ENCODE results near the gene SGK1. TPM values are rescaled to one million over a fixed set of nuclear protein-coding genes. Genes with fewer than 3 reads are reported as not detected.

SGK1 gene
- polyA plus RNA-seq, 1 of the 3 experiments (the other 2 are of a cell fraction): 440 TPM

DNA sequence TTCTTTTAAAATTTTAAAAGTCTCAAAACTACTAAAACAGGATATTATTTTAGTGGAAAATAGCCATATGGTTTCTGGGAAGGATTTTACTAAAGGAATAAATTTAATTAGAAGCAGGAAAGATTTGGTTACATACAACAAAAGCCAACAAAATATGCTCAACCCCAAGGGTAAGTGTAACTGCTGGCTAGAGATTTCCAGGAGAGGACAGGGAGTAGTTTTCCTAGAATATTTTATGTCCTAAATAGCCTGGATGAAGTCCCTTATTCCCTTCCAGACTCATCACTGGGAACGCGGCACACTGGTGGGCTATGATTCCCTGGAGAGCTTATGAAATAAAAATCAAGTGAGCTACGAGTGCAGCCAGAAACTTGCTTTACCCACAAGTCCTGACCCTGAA, 66.6 kb downstream of the SGK1 start:
- Histone ChIP-seq H3K4me3 (ENCODE audit: low read depth in 2 of 2, low read length in 1 of 2) (no peak overlapping the region), H3F3A (replicated peaks; ENCODE audit: insufficient read depth) (no peaks in the 10 kb centered on the region), H3K9me3 (no peaks in the 10 kb centered on the region), H3K79me2 (ENCODE audit: insufficient read depth) (no peaks in the 10 kb centered on the region), H3K4me2 (no peak overlapping the region), H3K9me2 (no peaks in the 10 kb centered on the region), H3K9ac (no peak overlapping the region), H3K27me3 (ENCODE audit: insufficient read depth) (no peaks in the 10 kb centered on the region), H3K27ac (ENCODE audit: low read depth in 2 of 2, low read length in 1 of 2) (peak overlapping the region in 1 of 2 experiments; percentile 44; a peak in 1 of 4 replicates), H3K36me3 (replicated peaks in 1 of 2; ENCODE audit: control insufficient read depth in 1 of 2, insufficient read depth in 2 of 2, low read length in 1 of 2) (no peaks in the 10 kb centered on the region), H4K20me1 (ENCODE audit: insufficient read depth) (no peaks in the 10 kb centered on the region), H3K4me1 (ENCODE audit: control insufficient read depth in 1 of 2, insufficient read depth in 2 of 2, low read depth in 1 of 2, low read length in 1 of 2) (peaks cover 2 to 6% of the 10 kb centered on the region in 2 experiments; a peak in 2 of 4 replicates), H2AFZ (ENCODE audit: low read depth) (no peak overlapping the region)
- POLR2A ChIA-PET: no interaction called here
- CTCF ChIA-PET: no interaction called here
- no peak for DNase-seq
- TF ChIP-seq, protein P1, sequence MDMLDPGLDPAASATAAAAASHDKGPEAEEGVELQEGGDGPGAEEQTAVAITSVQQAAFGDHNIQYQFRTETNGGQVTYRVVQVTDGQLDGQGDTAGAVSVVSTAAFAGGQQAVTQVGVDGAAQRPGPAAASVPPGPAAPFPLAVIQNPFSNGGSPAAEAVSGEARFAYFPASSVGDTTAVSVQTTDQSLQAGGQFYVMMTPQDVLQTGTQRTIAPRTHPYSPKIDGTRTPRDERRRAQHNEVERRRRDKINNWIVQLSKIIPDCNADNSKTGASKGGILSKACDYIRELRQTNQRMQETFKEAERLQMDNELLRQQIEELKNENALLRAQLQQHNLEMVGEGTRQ (IDR thresholded peaks at IDR 0.05; ENCODE audit: borderline replicate concordance, low read depth, low read length): no peak
- no peak for TF ChIP-seq JUND (IDR thresholded peaks at IDR 0.05)
- TF ChIP-seq, protein P2, sequence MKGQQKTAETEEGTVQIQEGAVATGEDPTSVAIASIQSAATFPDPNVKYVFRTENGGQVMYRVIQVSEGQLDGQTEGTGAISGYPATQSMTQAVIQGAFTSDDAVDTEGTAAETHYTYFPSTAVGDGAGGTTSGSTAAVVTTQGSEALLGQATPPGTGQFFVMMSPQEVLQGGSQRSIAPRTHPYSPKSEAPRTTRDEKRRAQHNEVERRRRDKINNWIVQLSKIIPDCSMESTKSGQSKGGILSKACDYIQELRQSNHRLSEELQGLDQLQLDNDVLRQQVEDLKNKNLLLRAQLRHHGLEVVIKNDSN (IDR thresholded peaks at IDR 0.05; ENCODE audit: borderline replicate concordance, low read depth): no peak
- no peak for TF ChIP-seq NRF1 (IDR thresholded peaks at IDR 0.05; ENCODE audit: low read depth, low read length)
- TF ChIP-seq, protein P3, sequence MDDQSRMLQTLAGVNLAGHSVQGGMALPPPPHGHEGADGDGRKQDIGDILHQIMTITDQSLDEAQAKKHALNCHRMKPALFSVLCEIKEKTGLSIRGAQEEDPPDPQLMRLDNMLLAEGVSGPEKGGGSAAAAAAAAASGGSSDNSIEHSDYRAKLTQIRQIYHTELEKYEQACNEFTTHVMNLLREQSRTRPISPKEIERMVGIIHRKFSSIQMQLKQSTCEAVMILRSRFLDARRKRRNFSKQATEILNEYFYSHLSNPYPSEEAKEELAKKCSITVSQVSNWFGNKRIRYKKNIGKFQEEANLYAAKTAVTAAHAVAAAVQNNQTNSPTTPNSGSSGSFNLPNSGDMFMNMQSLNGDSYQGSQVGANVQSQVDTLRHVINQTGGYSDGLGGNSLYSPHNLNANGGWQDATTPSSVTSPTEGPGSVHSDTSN (IDR thresholded peaks at IDR 0.05): no peak
- WGBS (ENCODE audit: low lambda C conversion rate): 77% methylated on average over 3 of the region's 3 CpGs

DNA sequence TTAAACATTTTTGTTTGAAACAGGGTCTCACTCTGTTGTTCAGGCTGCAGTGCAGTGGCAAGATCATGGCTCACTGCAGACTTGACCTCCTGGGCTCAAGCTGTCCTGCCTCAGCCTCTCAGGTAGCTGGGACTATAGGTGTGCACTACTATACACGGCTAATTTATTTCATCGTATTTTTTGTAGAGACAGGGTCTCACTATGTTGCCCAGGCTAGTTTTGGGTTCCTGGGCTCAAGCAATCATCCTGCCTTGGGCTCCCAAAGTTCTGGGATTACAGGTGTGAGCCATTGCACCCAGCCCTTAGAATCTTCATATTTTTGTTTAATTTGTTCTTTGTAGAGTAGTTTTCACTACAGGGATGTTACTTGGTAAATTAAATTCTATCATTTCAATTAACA, 67.1 kb downstream of the SGK1 start:
- Histone ChIP-seq H3K27me3 (ENCODE audit: insufficient read depth) (no peaks in the 10 kb centered on the region), H3K36me3 (replicated peaks in 1 of 2; ENCODE audit: control insufficient read depth in 1 of 2, insufficient read depth in 2 of 2, low read length in 1 of 2) (no peaks in the 10 kb centered on the region), H3K9ac (no peak overlapping the region), H3K4me2 (no peak overlapping the region), H3K9me3 (no peaks in the 10 kb centered on the region), H3K4me3 (ENCODE audit: low read depth in 2 of 2, low read length in 1 of 2) (no peak overlapping the region), H3K79me2 (ENCODE audit: insufficient read depth) (no peaks in the 10 kb centered on the region), H3K27ac (ENCODE audit: low read depth in 2 of 2, low read length in 1 of 2) (peak overlapping the region in 1 of 2 experiments; percentile 44; a peak in 2 of 4 replicates), H3K4me1 (ENCODE audit: control insufficient read depth in 1 of 2, insufficient read depth in 2 of 2, low read depth in 1 of 2, low read length in 1 of 2) (peaks cover 2 to 6% of the 10 kb centered on the region in 2 experiments; a peak in 2 of 4 replicates), H4K20me1 (ENCODE audit: insufficient read depth) (no peaks in the 10 kb centered on the region), H2AFZ (ENCODE audit: low read depth) (no peak overlapping the region), H3K9me2 (no peaks in the 10 kb centered on the region), H3F3A (replicated peaks; ENCODE audit: insufficient read depth) (no peaks in the 10 kb centered on the region)
- TF ChIP-seq EZH2phosphoT487 (IDR thresholded peaks at IDR 0.05; ENCODE audit: borderline replicate concordance, low read depth): no peak
- TF ChIP-seq CHD2 (IDR thresholded peaks at IDR 0.05; ENCODE audit: low read length, partially characterized antibody): no peak
- TF ChIP-seq, protein P3 (IDR thresholded peaks at IDR 0.05): no peak
- TF ChIP-seq RAD21 (IDR thresholded peaks at IDR 0.05; ENCODE audit: low read length): no peak
- TF ChIP-seq, protein P1 (IDR thresholded peaks at IDR 0.05; ENCODE audit: borderline replicate concordance, low read depth, low read length): no peak
- TF ChIP-seq, protein P4, sequence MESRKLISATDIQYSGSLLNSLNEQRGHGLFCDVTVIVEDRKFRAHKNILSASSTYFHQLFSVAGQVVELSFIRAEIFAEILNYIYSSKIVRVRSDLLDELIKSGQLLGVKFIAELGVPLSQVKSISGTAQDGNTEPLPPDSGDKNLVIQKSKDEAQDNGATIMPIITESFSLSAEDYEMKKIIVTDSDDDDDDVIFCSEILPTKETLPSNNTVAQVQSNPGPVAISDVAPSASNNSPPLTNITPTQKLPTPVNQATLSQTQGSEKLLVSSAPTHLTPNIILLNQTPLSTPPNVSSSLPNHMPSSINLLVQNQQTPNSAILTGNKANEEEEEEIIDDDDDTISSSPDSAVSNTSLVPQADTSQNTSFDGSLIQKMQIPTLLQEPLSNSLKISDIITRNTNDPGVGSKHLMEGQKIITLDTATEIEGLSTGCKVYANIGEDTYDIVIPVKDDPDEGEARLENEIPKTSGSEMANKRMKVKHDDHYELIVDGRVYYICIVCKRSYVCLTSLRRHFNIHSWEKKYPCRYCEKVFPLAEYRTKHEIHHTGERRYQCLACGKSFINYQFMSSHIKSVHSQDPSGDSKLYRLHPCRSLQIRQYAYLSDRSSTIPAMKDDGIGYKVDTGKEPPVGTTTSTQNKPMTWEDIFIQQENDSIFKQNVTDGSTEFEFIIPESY (IDR thresholded peaks at IDR 0.05; ENCODE audit: borderline replicate concordance, low read depth): no peak
- no peak for TF ChIP-seq JUND (IDR thresholded peaks at IDR 0.05)
- no peak for TF ChIP-seq FOSL2 (IDR thresholded peaks at IDR 0.05; ENCODE audit: borderline replicate concordance, low read depth)
- no peak for DNase-seq
- WGBS (ENCODE audit: low lambda C conversion rate): 100% methylated on average over 2 of the region's 2 CpGs
- ChIA-PET POLR2A (no interaction called here), CTCF (no interaction called here)

Measured in SK-N-SH (cell line).